HCT116 (cell line): ENCODE results near the gene LSAMP.

Experiments
- EZH2 ChIP-seq: fragments of 200-600 bp; sonication (generic); IDR thresholded peaks from 2 replicates; pipeline ENCODE4 v1.6.1; 2017; ENCODE audit warnings: antibody characterized with exemption, mixed run types
- JUND ChIP-seq: IDR thresholded peaks from 2 replicates; pipeline ENCODE4 v1.6.1; 2012
- POLR2A ChIP-seq: IDR thresholded peaks from 2 replicates; pipeline ENCODE4 v1.7.0; 2011; ENCODE audit warnings: borderline replicate concordance; ENCODE audit not compliant: insufficient read depth, insufficient read length; ENCODE audit errors: extremely low read depth
- POLR2AphosphoS5 ChIP-seq: IDR thresholded peaks from 2 replicates; pipeline ENCODE4 v1.6.1; 2011; ENCODE audit warnings: mild to moderate bottlenecking, low read depth, low read length, moderate library complexity
- SP1 ChIP-seq: IDR thresholded peaks from 2 replicates; pipeline ENCODE4 v1.6.1; 2012; ENCODE audit warnings: low read depth
- TF ChIP-seq, protein P1 (sequence below), 3 experiments: fragments of 200-600 bp in 1 of 3; sonication (generic) in 1 of 3; IDR thresholded peaks in 2 of 3; conservative IDR thresholded peaks in 1 of 3; 2 replicates each; pipeline ENCODE4 v1.5.1; 2012 to 2017; ENCODE audit warnings: low read depth in 2 of 3, low read length in 2 of 3, antibody characterized with exemption in 1 of 3, borderline replicate concordance in 1 of 3, control low read depth in 1 of 3, mild to moderate bottlenecking in 1 of 3, mixed read lengths in 1 of 3, mixed run types in 1 of 3, moderate library complexity in 1 of 3; ENCODE audit not compliant: insufficient read depth in 1 of 3

DNA sequence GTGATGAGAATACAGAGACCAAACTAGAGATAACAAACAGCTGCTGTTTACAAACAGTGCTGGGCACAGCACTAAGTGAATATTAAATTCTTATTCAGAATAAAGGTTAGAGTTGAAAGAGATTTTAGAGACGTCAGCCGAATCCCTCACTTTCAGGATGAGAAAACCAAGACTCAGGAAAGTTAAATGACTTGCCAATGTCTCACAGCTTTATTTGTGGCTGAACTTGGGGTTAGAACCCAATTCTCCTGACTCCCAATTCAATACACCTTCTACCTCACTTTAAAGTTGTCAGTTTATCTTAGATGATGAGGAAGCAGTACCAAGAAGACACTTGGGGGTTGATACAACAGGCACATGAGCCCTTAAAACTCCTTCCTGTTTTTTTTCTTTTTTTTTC is 641.1 kb downstream of the LSAMP start:
- TF ChIP-seq, protein P1, sequence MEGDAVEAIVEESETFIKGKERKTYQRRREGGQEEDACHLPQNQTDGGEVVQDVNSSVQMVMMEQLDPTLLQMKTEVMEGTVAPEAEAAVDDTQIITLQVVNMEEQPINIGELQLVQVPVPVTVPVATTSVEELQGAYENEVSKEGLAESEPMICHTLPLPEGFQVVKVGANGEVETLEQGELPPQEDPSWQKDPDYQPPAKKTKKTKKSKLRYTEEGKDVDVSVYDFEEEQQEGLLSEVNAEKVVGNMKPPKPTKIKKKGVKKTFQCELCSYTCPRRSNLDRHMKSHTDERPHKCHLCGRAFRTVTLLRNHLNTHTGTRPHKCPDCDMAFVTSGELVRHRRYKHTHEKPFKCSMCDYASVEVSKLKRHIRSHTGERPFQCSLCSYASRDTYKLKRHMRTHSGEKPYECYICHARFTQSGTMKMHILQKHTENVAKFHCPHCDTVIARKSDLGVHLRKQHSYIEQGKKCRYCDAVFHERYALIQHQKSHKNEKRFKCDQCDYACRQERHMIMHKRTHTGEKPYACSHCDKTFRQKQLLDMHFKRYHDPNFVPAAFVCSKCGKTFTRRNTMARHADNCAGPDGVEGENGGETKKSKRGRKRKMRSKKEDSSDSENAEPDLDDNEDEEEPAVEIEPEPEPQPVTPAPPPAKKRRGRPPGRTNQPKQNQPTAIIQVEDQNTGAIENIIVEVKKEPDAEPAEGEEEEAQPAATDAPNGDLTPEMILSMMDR (IDR thresholded peaks at IDR 0.05 in 2 of 3, conservative IDR thresholded peaks at IDR 0.05 in 1 of 3; ENCODE audit: borderline replicate concordance in 1 of 3, insufficient read depth in 1 of 3, low read depth in 2 of 3, low read length in 2 of 3), result no peak
- TF ChIP-seq EZH2, result no peak
- no peak for TF ChIP-seq POLR2A
- TF ChIP-seq SP1, result no peak
- TF ChIP-seq POLR2AphosphoS5, result no peak
- TF ChIP-seq JUND, result no peak
